Esophagus (tissue), 2 donors: ENCODE measurements around the gene M1AP. TPM values are rescaled to one million over a fixed set of nuclear protein-coding genes. Genes with fewer than 3 reads are reported as not detected.

Source experiments
- H3K27ac ChIP-seq, 2 donors: one replicate each; pipeline ENCODE4 v1.5.1; 2013; ENCODE audit warnings: low read depth in 2 of 2, mild to moderate bottlenecking in 2 of 2, inconsistent platforms in 1 of 2, low read length in 1 of 2, moderate library complexity in 1 of 2
- H3K27me3 ChIP-seq, 2 donors: one replicate each; pipeline ENCODE4 v1.6.1; 2013; ENCODE audit warnings: low read length in 2 of 2, control low read depth in 1 of 2, mild to moderate bottlenecking in 1 of 2; ENCODE audit not compliant: insufficient read depth in 2 of 2, control insufficient read depth in 1 of 2
- H3K36me3 ChIP-seq, 2 donors: one replicate each; pipeline ENCODE4 v1.6.1; 2013; ENCODE audit warnings: low read length in 1 of 2; ENCODE audit not compliant: control insufficient read depth in 2 of 2, insufficient read depth in 2 of 2
- H3K4me1 ChIP-seq, 2 donors: one replicate each; pipeline ENCODE4 v1.6.1; 2013; ENCODE audit warnings: low read length in 1 of 2; ENCODE audit not compliant: control insufficient read depth in 2 of 2, insufficient read depth in 2 of 2
- H3K4me3 ChIP-seq, 2 donors: one replicate each; pipeline ENCODE4 v1.5.1; 2013; ENCODE audit warnings: low read length in 2 of 2, mild to moderate bottlenecking in 2 of 2, low read depth in 1 of 2, moderate library complexity in 1 of 2
- H3K9me3 ChIP-seq, 2 donors: one replicate each; pipeline ENCODE4 v1.6.1; 2013; ENCODE audit warnings: mild to moderate bottlenecking in 2 of 2, low read depth in 1 of 2, low read length in 1 of 2, moderate library complexity in 1 of 2; ENCODE audit not compliant: control insufficient read depth in 2 of 2, insufficient read depth in 1 of 2
- WGBS, 2 donors: extraction: QIAGEN DNeasy Blood & Tissue Kit; methylation state at CpG; one replicate each; pipeline ENCODE4 v1.1.7; 2013; 5-methylcytosine and 5-hydroxymethylcytosine counted together
- polyA plus RNA-seq, 2 donors: library from polyadenylated mRNA; stranded (reverse); fragments of 200-250 nt; gene quantifications; one replicate each; pipeline ENCODE4 v1.2.3, GENCODE V29; 2013
- donor health status: healthy with polysubstance abuse.
- donor health status: Bipolar disorder and iron deficiency.

M1AP gene
- polyA plus RNA-seq, 2 donors = 0.04 to 0.10 TPM

DNA sequence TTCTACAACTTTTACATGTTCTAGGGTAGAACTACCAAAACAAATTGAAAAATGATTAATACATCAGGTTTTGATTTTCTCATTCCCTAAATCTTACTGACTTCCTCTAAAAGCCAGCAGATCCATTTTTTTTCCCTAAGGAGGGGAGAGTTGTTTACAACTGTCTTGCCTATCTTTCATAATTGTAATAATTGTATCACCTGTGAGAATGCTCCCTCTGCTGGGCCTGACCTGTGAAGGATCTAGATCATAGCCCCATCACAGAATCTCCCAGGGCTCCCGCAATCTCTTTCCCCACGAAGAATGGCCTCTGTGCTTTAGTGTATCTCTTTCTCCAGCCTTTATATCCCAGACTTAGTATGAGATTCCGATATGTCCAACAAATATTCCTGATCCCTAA is 103.5 kb downstream of the M1AP start:
- Histone ChIP-seq H3K9me3 (no peaks in the 10 kb centered on the region), H3K27ac (no peak overlapping the region)
- 80 to 92% methylated on average over 3 of the region's 3 CpGs for WGBS, 2 donors

DNA sequence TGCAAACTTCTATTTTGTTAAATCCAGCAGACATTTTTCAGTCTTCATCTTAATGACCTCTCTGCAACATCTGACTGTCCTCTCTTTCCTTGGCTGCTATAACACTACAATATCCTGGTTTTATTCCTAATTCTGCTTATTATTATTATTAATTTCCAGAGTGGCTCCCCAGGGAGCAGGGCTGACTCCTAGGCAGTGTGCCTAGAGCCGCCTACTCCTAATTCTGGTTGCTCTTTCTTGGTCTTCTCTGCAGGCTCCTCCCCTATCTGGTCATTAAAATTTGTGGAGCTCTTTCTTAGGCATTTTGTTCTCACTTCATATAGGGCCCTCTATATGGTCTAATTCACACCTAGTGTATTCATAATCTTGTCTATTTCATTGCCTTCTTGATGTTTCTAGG is 105.2 kb downstream of the M1AP start:
- no peaks in the 10 kb centered on the region for H3K27me3 ChIP-seq
- no peak overlapping the region for H3K4me3 ChIP-seq
- WGBS, 2 donors = 69 to 82% methylated on average over 1 of the region's 1 CpG
- H3K36me3 ChIP-seq = no peaks in the 10 kb centered on the region
- no peak overlapping the region for H3K27ac ChIP-seq
- no peaks in the 10 kb centered on the region for H3K9me3 ChIP-seq
- H3K4me1 ChIP-seq = no peaks in the 10 kb centered on the region

More for the DNA sequence above, 103.5 kb downstream of the M1AP start:
- H3K4me1 ChIP-seq = peaks cover 3 to 5% of the 10 kb centered on the region in 2 donors
- no peak overlapping the region for H3K4me3 ChIP-seq
- H3K36me3 ChIP-seq = no peaks in the 10 kb centered on the region
- H3K27me3 ChIP-seq = no peaks in the 10 kb centered on the region

GRCh38 chr2:74540291-74540690 is 107.8 kb downstream of the M1AP start:
- Histone ChIP-seq H3K9me3 (no peaks in the 10 kb centered on the region), H3K36me3 (no peaks in the 10 kb centered on the region), H3K27me3 (no peaks in the 10 kb centered on the region), H3K4me1 (peaks cover 0 to 5% of the 10 kb centered on the region in 2 donors), H3K27ac (no peak overlapping the region), H3K4me3 (no peak overlapping the region)
- WGBS, 2 donors = 68 to 70% methylated on average over 5 of the region's 5 CpGs

DNA sequence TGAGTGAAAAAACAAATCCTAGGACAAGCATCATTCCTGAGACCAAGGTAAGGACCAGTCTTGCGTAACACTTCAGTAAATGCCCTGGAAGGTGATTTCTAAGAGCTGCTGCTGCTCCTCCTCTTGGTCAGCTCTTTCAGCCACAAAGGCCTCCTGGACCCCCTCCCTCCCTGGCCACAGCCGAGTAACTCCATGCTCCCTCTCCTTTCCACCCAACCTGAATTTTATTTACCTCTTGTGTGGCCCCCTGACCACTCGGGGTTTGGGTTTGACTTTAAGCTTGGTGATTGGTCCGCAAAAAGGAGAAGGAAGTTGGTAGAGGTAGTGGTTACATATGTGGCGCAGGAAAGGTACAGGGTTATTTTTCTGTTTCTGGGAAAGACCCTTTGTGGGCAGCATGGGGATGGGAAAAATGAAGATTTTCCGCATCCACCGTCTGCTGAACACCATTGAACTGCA is 109.2 kb downstream of the M1AP start:
- WGBS, 2 donors = 74% methylated on average over 7 of the region's 7 CpGs
- no peak overlapping the region for H3K4me3 ChIP-seq
- no peaks in the 10 kb centered on the region for H3K27me3 ChIP-seq

GRCh38 chr2:74537140-74537539 is 111.0 kb downstream of the M1AP start:
- H3K4me1 ChIP-seq = peaks cover 0 to 5% of the 10 kb centered on the region in 2 donors
- H3K36me3 ChIP-seq = peaks cover 0 to 11% of the 10 kb centered on the region in 2 donors
- no peak overlapping the region for H3K4me3 ChIP-seq
- H3K27ac ChIP-seq = no peak overlapping the region
- H3K27me3 ChIP-seq = no peaks in the 10 kb centered on the region
- H3K9me3 ChIP-seq = no peaks in the 10 kb centered on the region
- WGBS, 2 donors = 51 to 57% methylated on average over 4 of the region's 4 CpGs

More for the DNA sequence above, 109.2 kb downstream of the M1AP start:
- Histone ChIP-seq H3K4me1 (peaks cover 0 to 5% of the 10 kb centered on the region in 2 donors), H3K36me3 (no peaks in the 10 kb centered on the region), H3K27ac (no peak overlapping the region), H3K9me3 (no peaks in the 10 kb centered on the region)

DNA sequence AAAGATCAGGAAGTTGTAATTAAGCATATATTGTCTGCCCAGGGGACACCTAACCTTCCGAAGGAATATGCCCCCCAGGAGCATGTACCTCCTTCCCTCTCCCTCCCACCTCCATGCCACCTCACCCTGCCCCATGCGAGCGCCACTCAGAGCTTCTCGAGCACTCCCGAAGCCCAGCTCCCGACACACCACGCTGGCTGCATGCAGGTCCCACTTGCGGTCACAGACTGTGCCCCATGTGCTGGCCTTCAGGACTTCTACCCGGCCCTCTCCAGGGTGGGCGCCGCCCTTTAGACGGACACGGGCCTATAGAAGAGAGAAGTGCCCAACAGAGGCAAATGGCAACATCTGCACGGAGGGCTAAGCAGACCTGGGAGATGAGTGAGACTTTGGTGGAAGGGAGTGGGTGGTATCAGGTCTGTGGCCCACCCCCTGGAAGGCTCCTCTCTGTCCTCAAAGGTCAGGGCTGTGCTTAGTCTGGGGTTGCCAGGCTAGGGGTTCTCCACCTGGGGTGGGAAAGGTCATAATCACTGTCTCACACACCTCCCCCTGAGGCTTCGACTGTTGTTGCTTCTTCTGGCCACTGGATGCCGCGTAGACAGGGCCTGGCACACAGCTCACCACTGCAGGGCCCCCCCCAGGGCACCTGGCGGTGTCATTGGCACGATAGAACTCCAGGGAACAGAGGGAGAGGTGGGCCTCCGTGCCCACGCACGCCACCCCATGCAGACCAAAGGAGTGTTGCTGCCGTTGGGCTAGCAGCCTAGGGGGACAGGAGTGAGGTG is 111.8 kb downstream of the M1AP start:
- Histone ChIP-seq H3K4me1 (peaks cover 0 to 5% of the 10 kb centered on the region in 2 donors), H3K4me3 (no peak overlapping the region), H3K36me3 (peaks cover 0 to 11% of the 10 kb centered on the region in 2 donors), H3K9me3 (no peaks in the 10 kb centered on the region), H3K27me3 (no peaks in the 10 kb centered on the region), H3K27ac (no peak overlapping the region)
- 79 to 81% methylated on average over 23 of the region's 23 CpGs for WGBS, 2 donors

GRCh38 chr2:74535440-74535965 is 112.6 kb downstream of the M1AP start:
- Histone ChIP-seq H3K4me3 (no peak overlapping the region), H3K9me3 (no peaks in the 10 kb centered on the region), H3K27me3 (no peaks in the 10 kb centered on the region), H3K36me3 (peaks cover 0 to 11% of the 10 kb centered on the region in 2 donors), H3K27ac (no peak overlapping the region), H3K4me1 (peaks cover 0 to 10% of the 10 kb centered on the region in 2 donors)
- WGBS, 2 donors = 89% methylated on average over 10 of the region's 10 CpGs

DNA sequence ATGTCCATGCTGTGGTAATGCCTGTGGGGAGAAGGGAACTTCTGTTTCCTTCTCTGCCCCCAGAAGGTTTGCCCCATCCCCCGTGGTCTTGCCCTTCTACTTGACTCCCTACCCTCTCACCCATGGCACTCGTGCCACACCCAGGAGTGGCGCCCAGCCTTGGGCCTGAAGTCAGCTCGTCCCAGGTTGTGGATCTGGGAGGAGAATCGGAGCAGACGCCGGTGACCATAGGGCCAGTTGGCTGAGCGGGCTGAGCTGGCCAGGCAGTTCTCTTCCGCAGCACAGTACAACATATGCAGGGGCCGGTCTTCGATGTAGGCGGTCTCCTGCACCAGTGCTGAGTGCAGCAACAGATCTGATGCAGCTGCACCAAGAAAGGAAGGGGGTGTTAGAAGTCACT is 113.7 kb downstream of the M1AP start:
- Histone ChIP-seq H3K27me3 (no peaks in the 10 kb centered on the region), H3K36me3 (peaks cover 0 to 11% of the 10 kb centered on the region in 2 donors)
- WGBS, 2 donors = 82 to 84% methylated on average over 12 of the region's 12 CpGs

GRCh38 chr2:74533464-74533863 is 114.7 kb downstream of the M1AP start:
- Histone ChIP-seq H3K4me3 (no peak overlapping the region), H3K9me3 (no peaks in the 10 kb centered on the region), H3K27me3 (no peaks in the 10 kb centered on the region), H3K36me3 (peaks cover 0 to 11% of the 10 kb centered on the region in 2 donors), H3K27ac (no peak overlapping the region), H3K4me1 (peaks cover 4 to 13% of the 10 kb centered on the region in 2 donors)
- WGBS, 2 donors = 81 to 86% methylated on average over 4 of the region's 4 CpGs

More for the DNA sequence above, 113.7 kb downstream of the M1AP start:
- Histone ChIP-seq H3K4me1 (peaks cover 0 to 10% of the 10 kb centered on the region in 2 donors), H3K27ac (no peak overlapping the region), H3K4me3 (no peak overlapping the region), H3K9me3 (no peaks in the 10 kb centered on the region)
